IPS-18a (cell line): Measurements from ENCODE around the gene DSCAM.

Experiments used
- H3K27ac ChIP-seq: one replicate; pipeline ENCODE4 v1.5.1; 2013; ENCODE audit warnings: low read length
- H3K27me3 ChIP-seq: one replicate; pipeline ENCODE4 v1.6.1; 2013; ENCODE audit warnings: mild to moderate bottlenecking, low read length; ENCODE audit not compliant: control insufficient read depth, insufficient read depth
- H3K36me3 ChIP-seq: one replicate; pipeline ENCODE4 v1.6.1; 2013; ENCODE audit warnings: low read depth, low read length; ENCODE audit not compliant: control insufficient read depth
- H3K4me1 ChIP-seq: one replicate; pipeline ENCODE4 v1.6.1; 2013; ENCODE audit warnings: low read depth, low read length; ENCODE audit not compliant: control insufficient read depth
- H3K4me3 ChIP-seq: one replicate; pipeline ENCODE4 v1.5.1; 2013; ENCODE audit warnings: low read length
- H3K9ac ChIP-seq: one replicate; pipeline ENCODE4 v1.6.1; 2013; ENCODE audit warnings: mild to moderate bottlenecking, low read length, moderate library complexity
- H3K9me3 ChIP-seq: one replicate; pipeline ENCODE4 v1.6.1; 2013; ENCODE audit warnings: low read depth, low read length; ENCODE audit not compliant: control insufficient read depth

Gene DSCAM

DNA sequence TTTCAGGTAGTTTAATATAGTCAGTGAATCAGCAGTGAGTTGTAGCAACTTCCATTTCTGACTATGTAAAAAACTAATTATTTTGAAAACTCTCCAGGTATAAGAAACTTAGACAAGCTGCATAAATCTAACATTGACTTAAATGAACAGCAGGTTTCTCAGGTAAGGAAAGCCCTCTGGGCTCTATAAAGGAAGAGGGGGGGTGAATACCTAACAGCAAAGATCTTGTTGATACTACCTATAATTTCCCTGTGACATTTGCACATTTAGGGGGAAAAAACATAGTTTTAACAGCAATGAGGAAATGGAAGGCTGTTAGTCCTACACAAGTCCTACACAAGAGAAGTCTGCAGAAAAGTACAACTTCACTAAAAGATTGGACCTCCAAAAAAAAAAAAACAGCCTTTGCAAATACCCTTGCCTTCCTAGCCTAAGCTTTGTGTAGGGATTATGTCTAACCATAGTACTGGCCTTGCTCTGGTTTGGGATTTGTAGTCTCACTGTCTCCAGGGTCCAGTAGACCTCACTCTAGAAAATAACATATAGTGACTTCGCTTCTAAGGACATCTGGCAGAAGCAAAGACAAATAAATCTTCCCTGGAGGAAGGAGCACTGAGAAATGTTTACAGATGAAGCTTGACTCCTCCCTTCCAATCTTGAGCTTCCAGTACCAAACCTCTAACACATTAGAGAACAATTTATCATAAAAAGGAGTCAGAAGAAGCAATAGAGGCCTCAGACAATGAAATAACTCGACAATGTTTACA lies 459.8 kb downstream of the DSCAM start:
- Histone ChIP-seq H3K9ac (no peak overlapping the region), H3K9me3 (no peaks in the 10 kb centered on the region), H3K27ac (no peak overlapping the region), H3K36me3 (no peaks in the 10 kb centered on the region), H3K4me3 (no peak overlapping the region), H3K27me3 (no peaks in the 10 kb centered on the region), H3K4me1 (peaks cover 5% of the 10 kb centered on the region)

DNA sequence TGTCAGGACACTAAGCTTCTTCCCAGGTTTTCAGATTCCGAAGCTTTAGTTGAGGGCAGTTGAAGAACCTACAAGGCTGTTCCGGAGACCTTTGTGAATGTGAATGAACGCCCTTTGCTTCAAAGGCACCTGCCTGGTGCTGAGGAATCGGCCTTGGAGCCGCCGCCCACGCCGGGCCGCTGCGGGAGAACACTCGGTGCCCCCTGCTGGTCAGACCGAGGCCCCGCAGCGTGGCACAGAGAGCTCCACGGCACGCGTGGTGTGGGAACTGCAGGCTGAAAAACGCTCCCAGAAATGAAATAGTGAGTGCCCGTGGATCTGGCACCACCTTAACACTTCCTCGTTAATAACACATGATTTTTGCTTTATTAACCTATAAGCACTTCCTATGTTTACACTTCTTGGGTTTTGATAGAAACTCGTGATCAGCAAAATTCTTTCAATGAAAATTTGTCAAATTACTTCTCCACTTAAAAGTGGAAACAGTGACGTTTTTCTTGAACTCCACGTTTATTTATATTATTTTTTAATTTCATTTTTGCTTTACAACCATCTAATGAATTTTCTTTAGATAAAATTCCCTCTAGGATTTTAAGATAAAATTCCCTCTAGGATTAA lies 460.6 kb downstream of the DSCAM start:
- Histone ChIP-seq H3K4me1 (peaks cover 5% of the 10 kb centered on the region), H3K27ac (no peak overlapping the region), H3K4me3 (no peak overlapping the region), H3K27me3 (no peaks in the 10 kb centered on the region), H3K36me3 (no peaks in the 10 kb centered on the region), H3K9ac (no peak overlapping the region), H3K9me3 (no peaks in the 10 kb centered on the region)

GRCh38 chr21:40385883-40386282 lies 461.1 kb downstream of the DSCAM start:
- Histone ChIP-seq H3K9me3 (no peaks in the 10 kb centered on the region), H3K27ac (no peak overlapping the region), H3K4me1 (peaks cover 5% of the 10 kb centered on the region), H3K27me3 (no peaks in the 10 kb centered on the region), H3K36me3 (no peaks in the 10 kb centered on the region), H3K4me3 (no peak overlapping the region), H3K9ac (no peak overlapping the region)

DNA sequence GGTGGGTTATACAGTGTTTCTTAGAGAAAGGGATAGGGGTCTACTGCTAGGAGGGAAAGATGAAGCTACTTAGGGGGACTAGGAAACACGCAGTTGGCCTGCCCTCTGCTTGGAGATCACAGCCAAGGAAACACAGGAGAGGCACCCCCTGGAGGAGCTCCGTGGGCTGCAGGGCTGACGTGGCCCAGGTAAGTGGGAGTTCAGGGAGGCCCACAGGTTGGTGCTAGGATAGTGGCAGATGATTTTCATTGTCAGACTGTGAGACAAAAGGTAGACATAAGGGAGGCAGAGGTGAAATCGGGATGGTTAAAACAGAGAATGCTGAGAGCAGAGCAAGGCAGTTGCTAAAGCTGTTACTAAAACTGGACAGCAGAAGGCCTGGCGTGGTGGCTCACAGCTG lies 463.0 kb downstream of the DSCAM start:
- Histone ChIP-seq H3K36me3 (no peaks in the 10 kb centered on the region), H3K4me1 (peaks cover 5% of the 10 kb centered on the region), H3K27ac (no peak overlapping the region), H3K9me3 (no peaks in the 10 kb centered on the region), H3K4me3 (no peak overlapping the region), H3K9ac (no peak overlapping the region), H3K27me3 (no peaks in the 10 kb centered on the region)

DNA sequence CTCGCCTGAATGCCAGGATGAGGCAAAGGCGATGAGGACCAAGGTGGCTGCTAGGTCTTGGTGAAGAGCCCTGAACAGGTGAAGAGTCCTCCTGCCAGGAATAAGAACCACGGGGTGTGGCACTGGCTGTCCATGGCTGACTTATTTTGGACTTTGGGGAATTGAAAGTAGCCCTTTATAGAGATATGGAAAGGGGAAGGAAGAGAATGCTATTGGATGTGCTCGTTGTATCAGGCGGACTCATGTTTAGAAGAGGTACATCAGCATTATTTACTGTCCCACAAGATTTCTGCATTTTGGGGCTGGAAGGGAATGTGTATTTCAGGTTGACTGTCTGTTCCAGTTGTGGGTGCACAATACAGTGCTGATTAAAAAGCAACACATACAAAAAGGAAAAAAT lies 465.8 kb downstream of the DSCAM start:
- Histone ChIP-seq H3K4me3 (no peak overlapping the region), H3K36me3 (no peaks in the 10 kb centered on the region), H3K9ac (no peak overlapping the region), H3K4me1 (peaks cover 4% of the 10 kb centered on the region), H3K27ac (no peak overlapping the region), H3K27me3 (no peaks in the 10 kb centered on the region), H3K9me3 (no peaks in the 10 kb centered on the region)

- Histone ChIP-seq H3K27me3 (no peaks in the 10 kb centered on the region), H3K27ac (no peak overlapping the region), H3K9me3 (no peaks in the 10 kb centered on the region), H3K9ac (no peak overlapping the region), H3K36me3 (no peaks in the 10 kb centered on the region), H3K4me3 (no peak overlapping the region), H3K4me1 (no peaks in the 10 kb centered on the region)
These were observed 466.8 kb downstream of the DSCAM start for GRCh38 chr21:40379881-40380810.

DNA sequence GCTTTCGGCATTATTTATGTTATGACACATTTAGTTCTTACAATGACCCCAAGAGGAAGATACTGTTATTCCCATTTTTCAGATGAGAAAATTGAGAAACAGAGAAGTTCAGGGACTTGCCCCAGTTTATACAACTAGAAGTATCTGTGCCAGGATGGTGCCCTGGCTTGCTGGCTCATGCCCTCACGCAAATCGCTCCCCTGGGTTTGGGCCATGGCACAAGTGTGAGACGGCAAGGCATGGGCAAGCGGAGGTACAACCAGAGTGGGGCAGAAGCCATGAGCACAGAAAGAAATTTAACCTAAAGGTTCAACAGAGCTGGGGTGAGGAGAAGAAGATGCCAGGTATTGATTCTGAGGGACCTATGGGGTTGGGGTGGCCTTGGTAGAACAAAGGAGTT lies 469.8 kb downstream of the DSCAM start:
- Histone ChIP-seq H3K4me3 (no peak overlapping the region), H3K27ac (no peak overlapping the region), H3K27me3 (no peaks in the 10 kb centered on the region), H3K36me3 (no peaks in the 10 kb centered on the region), H3K9ac (no peak overlapping the region), H3K9me3 (no peaks in the 10 kb centered on the region), H3K4me1 (no peaks in the 10 kb centered on the region)

DNA sequence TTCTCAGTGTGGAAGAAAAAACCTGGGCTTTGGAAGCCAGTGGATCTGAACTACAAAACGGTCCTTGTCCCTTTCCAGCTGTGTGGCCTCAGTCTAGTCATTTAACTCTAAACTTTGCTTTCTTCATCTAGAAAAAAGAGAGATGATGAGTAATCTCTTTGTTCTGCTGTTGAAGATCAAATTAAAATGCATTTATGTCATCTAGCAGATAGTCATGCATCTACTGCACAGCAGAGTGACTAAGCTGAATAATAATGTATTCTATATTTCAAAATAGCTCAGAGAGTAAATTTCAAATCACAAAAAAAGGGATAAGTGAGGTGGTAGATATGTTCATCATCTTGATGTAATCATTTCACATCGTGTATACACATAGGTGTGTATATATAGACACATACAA lies 473.2 kb downstream of the DSCAM start:
- no peaks in the 10 kb centered on the region for H3K9me3 ChIP-seq

GRCh38 chr21:40372506-40372905 lies 474.5 kb downstream of the DSCAM start:
- Histone ChIP-seq H3K4me3 (no peak overlapping the region), H3K9ac (no peak overlapping the region), H3K27ac (no peak overlapping the region), H3K9me3 (no peaks in the 10 kb centered on the region), H3K36me3 (no peaks in the 10 kb centered on the region), H3K27me3 (no peaks in the 10 kb centered on the region), H3K4me1 (no peaks in the 10 kb centered on the region)

More for the DNA sequence above, 473.2 kb downstream of the DSCAM start:
- no peaks in the 10 kb centered on the region for H3K36me3 ChIP-seq
- H3K4me1 ChIP-seq, result no peaks in the 10 kb centered on the region
- no peak overlapping the region for H3K9ac ChIP-seq
- no peaks in the 10 kb centered on the region for H3K27me3 ChIP-seq
- no peak overlapping the region for H3K4me3 ChIP-seq
- H3K27ac ChIP-seq, result no peak overlapping the region

DNA sequence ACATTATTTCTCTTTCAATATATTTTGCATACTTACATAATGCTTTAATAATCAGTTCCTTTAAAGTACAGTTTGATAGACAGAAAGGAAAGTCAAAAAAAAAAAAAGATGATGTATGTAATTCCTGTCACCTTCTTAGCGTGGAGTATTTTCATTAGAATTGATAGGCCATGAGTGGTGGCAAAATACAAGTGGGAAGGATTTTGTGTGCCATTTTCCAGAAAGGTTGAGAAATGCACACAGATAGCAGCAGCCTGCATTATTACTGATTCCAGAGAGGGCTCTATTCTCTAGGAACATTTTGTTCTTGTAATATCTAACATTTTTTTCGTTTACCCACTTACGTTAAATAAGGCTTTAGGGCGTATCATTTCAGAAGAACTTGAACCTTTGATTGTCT lies 475.6 kb downstream of the DSCAM start:
- Histone ChIP-seq H3K27ac (no peak overlapping the region), H3K36me3 (no peaks in the 10 kb centered on the region), H3K9ac (no peak overlapping the region), H3K27me3 (no peaks in the 10 kb centered on the region), H3K4me3 (no peak overlapping the region), H3K9me3 (no peaks in the 10 kb centered on the region), H3K4me1 (no peaks in the 10 kb centered on the region)

DNA sequence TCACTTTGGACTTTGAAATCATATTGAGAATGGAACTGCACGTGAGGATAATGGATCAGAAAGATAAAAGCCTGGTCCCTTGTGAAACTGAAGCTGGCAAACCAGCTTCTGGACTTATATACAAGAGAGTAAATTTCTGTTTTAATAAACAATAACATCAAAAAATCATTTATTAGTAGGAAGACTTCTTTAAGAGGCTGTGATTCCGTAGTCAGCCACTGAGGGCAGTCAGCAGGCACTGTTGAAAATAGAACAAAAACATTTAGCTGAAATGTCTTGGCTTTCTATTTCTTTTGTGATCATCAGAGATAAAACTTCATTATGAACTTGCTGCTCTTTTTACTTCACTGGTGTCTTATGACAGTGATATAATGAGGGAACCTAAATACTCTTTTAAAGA lies 490.3 kb downstream of the DSCAM start:
- H3K9me3 ChIP-seq, result no peaks in the 10 kb centered on the region
- no peaks in the 10 kb centered on the region for H3K27me3 ChIP-seq
- H3K4me3 ChIP-seq, result no peak overlapping the region
- no peaks in the 10 kb centered on the region for H3K36me3 ChIP-seq
- no peak overlapping the region for H3K27ac ChIP-seq
- no peaks in the 10 kb centered on the region for H3K4me1 ChIP-seq
- H3K9ac ChIP-seq, result no peak overlapping the region
